HT-29 (cell line): ENCODE data around the gene RPP25. TPM values are rescaled to one million over a fixed set of nuclear protein-coding genes. Genes with fewer than 3 reads are reported as not detected.
"Not testable (repeated sequence)": the region's sequence is repeated elsewhere in the genome, so short reads cannot be mapped to it uniquely, and the experiment has no call there.

ENCODE experiments used
- DNase-seq: peaks from one replicate; pipeline ENCODE4 v3.0.0-alpha.2; 2015; ENCODE audit warnings: low spot score
- total RNA-seq: library from RNA; depleted of rRNA; stranded (reverse); fragments of >200 nt; shearing (Covaris generic); gene quantifications from 2 replicates; pipeline ENCODE4 v1.2.3, GENCODE V29; 2014

The RPP25 gene
- total RNA-seq, 1 experiment from 2014 or later = 60.1 TPM

- no peak for DNase-seq
These were observed 6.1 kb upstream of the RPP25 start for GRCh38 chr15:74962671-74963070.

- DNase-seq = no peak
These were observed 5.6 kb upstream of the RPP25 start for GRCh38 chr15:74962219-74962618.

- no peak for DNase-seq
These were observed 5.0 kb upstream of the RPP25 start for GRCh38 chr15:74961616-74962015.

- DNase-seq = no peak
These were observed 4.5 kb upstream of the RPP25 start for GRCh38 chr15:74960995-74961588.

- no peak for DNase-seq
These were observed 3.7 kb upstream of the RPP25 start for GRCh38 chr15:74960286-74960685.

- DNase-seq = no peak
These were observed 3.0 kb upstream of the RPP25 start for GRCh38 chr15:74959586-74959939.

GRCh38 chr15:74958908-74959585 is 2.5 kb upstream of the RPP25 start:
- DNase-seq = no peak

- peak; percentile 76 for DNase-seq
These were observed 1.8 kb upstream of the RPP25 start for GRCh38 chr15:74958320-74958907.

GRCh38 chr15:74957476-74958035 is 984 bp upstream of the RPP25 start:
- no peak for DNase-seq

GRCh38 chr15:74955796-74956647 is 550 bp downstream of the RPP25 start:
- peak; percentile 87 for DNase-seq

GRCh38 chr15:74955017-74955416 is 1.6 kb downstream of the RPP25 start:
- DNase-seq = no peak

- no peak for DNase-seq
These were observed 2.1 kb downstream of the RPP25 start for GRCh38 chr15:74954515-74954914.

GRCh38 chr15:74951006-74951405 is 5.6 kb downstream of the RPP25 start:
- DNase-seq = no peak

GRCh38 chr15:74950078-74950908 is 6.3 kb downstream of the RPP25 start:
- DNase-seq = peak; percentile 96

- DNase-seq = peak; percentile 99
These were observed 18.8 kb downstream of the RPP25 start, which contains the start of gene COX5A for GRCh38 chr15:74937590-74938371. TSS of gene COX5A (minus strand) at chr15:74938073. CDS start at chr15:74938014, 59 bp downstream.

- peak; percentile 58 for DNase-seq
These were observed 19.3 kb downstream of the RPP25 start for GRCh38 chr15:74937272-74937589.

GRCh38 chr15:74935193-74935592 is 21.4 kb downstream of the RPP25 start:
- not testable (repeated sequence) for DNase-seq

- no peak for DNase-seq
These were observed 23.0 kb downstream of the RPP25 start for GRCh38 chr15:74933573-74933972.

GRCh38 chr15:74928771-74929198 is 27.8 kb downstream of the RPP25 start:
- DNase-seq = no peak

GRCh38 chr15:74924525-74924924 is 32.0 kb downstream of the RPP25 start:
- no peak for DNase-seq
